HG03025 (cell line): ENCODE data around the gene ENG.
"Not testable (repeated sequence)": the region's sequence is repeated elsewhere in the genome, so short reads cannot be mapped to it uniquely, and the experiment has no call there.

ENCODE experiments used
- ATAC-seq: cut with Tn5 transposase; IDR thresholded peaks from one replicate; pipeline ENCODE4 v1.9.1; 2021; ENCODE audit warnings: mild to moderate bottlenecking, moderate library complexity; ENCODE audit not compliant: unreplicated experiment, low FRiP score

Gene ENG

DNA sequence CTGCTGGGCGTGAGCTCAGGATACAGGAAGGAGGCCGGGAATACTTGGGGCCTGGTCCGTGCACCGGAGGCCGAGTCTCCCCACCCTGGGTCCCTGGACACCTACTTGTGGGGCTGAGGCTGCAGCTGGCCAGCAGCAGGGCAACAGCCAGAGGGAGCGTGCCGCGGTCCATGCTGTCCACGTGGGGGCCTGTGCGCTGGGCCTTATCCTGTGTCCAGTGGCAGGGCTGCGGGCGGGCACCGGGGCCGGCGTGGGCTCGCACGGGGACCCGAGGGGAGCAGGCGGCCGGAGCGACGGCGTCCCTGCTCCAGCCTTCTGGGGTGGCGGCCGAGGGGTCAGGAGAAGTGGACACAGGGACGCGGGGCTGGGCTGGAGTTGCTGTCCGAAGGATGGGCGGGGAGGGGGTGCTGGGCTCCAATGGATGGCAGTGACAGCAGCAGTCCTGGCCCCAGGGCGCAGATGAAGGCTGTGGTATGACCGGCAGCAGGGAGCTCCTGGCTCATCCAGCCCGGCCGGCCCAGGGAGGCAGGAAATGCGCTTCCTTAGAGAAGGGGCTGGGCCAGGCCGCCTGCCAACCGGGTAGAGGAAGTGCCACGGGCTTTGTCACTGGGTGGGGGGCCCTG is at the start of gene ENG:
TSS of gene ENG (minus strand) at position 475 of the 623 bp plus-strand sequence. CDS start at position 172, 303 bp downstream.
- ATAC-seq, result no peak

DNA sequence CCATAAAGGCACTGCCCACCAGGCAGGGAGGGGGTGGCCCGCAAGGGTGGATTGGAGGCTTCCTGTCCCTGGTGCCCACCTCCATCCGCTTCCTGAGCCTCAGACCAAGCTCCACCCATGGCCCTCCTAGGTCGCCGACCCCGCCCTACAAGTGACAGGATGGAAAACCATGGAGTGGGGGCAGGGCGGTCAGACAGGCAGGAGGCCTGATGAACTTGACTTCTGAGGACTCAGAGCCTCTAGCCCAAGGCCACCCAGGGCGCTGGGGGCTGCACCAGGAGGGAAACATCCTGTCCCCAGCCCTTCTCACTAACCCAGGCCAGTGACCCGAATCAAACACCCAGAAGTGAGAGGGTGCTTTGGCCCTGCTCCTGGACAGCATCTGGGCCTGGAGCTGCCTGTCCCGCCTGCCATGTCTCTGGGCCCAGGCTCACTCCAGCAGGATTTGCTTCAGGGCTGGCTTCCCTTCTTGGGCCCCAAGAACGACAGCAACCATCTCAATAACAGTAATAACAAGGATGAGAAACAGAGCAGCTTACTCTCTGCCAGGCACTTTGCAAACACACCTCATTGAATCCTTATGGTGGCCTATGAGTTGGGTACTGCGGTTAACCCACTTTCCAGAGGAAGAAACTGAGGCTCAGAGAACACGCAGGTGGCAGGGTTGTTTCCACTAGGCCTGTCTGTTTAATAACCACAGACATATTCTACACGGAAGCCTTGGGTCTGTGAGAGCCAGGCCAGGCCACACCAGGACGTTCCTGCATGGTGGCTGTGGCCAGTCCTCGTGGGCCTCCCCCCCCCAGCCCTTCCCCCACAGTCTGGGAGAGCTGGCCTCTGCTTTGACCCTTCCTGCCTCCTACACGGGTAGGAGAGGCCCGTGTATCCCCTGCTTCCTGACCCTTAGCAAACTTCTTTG is 49.4 kb upstream of the ENG start:
- ATAC-seq, result no peak

DNA sequence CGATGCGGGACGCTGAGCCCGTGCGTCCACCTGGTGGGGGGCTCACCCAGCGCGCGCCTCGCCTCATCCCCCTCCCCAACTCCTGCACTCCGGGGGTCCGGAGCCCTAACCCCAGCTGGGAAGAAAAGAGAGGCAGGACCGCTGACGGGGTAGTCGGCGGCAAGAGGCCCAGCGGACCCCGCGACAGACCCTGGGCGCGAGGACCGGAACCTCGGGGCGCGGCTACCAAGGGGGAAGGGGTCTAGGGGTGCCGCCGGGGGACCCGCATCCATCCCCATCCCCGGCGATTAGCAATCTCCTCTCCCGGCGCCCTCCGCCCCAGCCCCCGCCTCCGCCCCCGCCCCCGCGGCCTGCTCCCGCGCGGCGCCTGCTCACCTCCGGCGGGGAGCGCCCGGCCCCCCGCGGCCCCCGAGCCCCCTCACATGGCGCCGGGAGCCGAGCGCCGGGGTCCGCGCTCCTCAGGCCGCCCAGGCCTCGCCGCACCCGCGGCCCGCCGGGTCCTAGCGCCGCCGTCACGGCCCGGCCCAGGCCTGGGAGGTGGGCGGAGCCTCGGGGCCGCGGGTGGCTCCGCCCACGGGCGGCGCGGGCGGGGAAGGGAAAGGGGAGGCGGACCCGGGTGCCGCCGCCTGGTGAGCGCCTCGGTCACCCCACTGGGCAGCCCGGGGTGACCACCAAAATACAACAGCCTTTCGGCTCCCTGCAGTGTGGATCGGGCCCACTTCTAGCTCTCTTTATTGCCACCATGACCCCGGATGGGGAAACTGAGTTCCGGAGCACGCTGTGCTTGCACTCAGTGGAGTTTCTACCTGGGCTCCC is 44.9 kb upstream of the ENG start, which contains the start of gene ST6GALNAC6:
TSS of gene ST6GALNAC6 (minus strand) at position 476 of the 816 bp plus-strand sequence. CDS start 1,622 bp downstream, outside the sequence.
- ATAC-seq, result peak; percentile 48

DNA sequence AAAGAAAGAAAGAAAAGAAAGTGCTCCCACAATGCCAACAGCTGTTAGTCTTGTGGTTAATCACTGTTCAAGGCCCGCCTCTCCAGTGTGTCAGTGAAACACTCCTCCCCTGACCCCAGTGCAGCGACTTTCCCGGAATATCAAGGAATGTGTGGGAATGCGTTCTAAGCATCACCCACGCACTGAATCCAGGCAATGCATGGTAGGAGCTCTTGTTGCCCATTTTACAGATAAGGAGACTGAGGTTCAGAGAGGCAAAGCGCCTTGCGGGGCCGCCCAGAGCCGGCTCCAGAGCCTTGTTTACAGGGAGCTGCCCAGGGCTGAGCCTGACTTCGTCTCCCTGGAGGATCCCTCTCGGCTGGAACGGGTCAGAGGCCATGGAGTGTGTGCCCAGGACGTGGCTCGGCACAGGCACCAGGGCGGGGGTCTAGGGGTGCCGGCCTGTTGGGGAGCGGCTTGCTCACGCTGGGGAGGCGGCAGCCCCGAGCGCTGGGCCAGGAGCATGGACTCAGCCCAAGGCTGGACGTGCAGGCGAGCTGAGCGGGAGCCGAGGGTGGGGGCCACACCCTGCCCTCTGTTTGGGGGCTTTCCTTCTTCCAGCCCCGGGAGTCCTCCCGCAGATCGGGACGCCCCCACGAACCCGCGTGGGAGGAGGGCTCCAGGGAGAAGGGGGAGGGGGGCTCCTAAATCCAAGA is 44.1 kb upstream of the ENG start:
- peak; percentile 12 for ATAC-seq

DNA sequence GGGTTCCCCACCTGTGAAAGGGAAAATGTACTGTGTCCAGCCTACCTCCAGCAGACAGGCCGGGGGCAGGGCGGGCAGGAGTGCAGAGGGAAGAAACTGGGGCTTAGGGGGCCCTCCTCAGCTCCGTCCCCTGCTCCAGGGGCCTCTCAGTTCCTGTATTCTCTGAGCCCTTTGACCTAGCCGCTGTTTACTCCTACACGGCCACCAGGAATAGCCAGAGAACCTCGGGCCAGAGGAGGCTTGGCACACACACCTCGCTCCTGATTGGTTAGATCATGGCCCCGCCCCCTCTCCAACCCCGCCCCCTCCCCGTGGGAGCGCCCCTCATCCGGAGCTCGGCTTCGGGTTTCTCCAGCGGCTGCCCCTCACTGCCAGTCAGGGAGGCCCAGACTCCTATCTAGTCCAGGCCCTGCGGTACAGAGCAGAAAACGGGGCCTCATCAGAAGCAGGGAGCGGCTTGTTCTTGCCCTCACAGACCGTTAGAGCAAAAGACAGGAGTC is 42.8 kb upstream of the ENG start:
- no peak for ATAC-seq

DNA sequence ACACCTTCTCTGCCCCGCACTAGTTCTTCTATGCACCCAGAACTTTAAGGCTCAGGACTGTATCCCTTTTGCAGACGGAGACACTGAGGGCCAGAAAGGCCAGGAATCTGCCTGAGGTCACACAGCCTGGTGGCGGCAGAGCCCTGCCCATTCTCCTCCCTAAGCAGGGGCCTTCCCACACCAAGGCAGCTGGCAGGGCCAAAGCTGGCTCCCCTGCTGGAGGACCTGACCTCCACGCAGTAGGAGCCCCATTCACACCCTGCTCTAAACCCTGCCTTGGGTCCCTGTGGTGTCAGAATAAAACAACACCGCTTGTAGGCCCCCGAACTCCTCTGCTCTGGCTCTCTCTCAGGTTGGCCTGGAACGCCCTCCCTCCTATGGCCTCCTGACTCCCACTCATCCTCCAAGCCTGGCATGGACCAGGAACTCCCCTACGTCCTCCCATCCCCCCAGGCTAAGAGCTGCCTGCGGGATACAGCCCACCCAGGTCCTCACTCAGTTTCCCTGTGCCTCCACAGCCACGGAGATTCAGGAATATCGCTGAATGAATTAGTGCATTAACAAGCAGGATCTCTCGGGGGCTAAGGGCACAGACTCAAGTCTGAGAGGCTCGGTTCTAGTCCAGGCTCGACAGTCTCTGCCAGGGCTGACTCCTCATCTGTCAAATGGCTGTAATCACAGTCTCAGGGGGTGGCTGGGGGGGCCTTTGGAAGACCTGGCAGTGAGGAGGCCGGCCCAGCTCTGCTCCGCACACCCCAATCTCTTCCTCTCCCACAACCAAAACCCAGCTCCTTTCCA is 42.1 kb upstream of the ENG start:
- ATAC-seq, result no peak

DNA sequence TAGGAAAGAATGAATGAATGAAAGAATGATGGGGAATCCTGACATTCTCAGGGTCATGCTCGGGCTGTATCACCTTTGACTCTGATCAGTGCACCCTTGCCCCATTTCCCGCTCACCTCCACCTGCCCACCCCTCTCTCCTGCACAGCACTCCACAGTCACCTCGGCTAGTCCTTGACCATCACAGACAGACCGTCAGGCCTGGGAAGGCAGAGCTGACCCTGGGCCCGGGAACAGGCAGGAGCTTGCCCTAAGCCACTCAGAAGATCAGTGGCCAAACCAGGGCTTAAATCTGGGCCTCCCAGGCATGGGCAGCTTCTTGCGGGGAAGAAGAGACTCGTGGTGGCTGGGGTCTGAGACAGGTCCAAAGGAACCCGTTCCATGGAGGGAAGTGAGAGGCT is 41.4 kb upstream of the ENG start:
- ATAC-seq, result no peak

DNA sequence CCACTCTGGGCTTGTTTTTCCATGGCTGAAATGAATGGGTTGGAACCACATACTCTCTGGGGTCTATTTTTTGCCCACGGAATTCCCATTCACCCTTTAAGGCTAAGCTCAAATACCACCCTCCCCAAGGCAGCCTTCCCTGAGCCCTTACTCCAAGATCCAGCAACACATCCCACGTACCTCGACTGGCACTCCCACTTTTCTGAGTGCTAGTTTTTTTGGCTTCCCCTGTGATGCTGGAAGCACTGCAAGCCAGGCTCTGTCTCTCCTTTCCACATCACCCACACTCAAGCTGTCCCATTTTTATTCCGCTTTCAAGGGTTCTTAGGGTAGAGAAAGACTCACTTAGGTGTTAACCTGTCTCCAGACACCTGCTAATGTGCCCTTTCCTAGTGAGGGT is 38.9 kb upstream of the ENG start:
- no peak for ATAC-seq

DNA sequence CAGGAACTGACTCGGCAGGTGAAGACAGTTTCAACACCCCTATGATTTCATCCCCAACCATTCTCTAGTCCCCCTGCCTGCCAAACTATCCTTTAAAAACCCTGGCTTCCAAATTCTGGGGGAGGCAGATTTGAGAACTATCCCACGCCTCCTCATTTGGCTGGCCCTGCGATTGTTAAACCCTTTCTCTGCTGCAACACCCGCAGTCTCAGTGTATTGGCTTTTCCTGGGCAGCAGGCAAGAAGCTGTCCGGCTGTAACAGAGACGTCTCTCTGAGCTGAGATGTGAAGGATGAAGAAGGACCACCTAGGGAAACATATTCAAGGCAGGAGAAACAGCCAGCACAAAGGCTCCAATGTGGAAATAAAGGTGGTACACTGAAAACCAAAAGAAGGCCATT is 38.4 kb upstream of the ENG start:
- no peak for ATAC-seq

DNA sequence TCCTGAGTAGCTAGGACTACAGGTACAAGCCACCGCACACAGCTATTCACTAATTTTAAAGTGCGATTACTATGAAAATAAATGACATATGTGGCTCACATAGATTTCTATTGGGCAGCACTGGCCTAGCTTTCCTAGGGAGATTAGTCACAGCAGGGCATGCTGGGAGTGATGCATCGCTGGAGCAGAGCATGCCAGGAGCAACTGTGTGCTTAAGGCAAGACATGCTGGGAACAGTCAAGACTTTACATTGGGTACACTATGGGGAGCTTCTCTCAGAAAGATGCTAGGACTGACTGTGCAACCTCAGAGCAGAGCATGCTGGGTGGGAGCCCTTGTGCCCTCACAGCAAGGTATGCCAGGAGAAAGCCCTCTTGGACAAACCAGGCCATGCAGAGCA is 35.6 kb upstream of the ENG start:
- ATAC-seq, result no peak

DNA sequence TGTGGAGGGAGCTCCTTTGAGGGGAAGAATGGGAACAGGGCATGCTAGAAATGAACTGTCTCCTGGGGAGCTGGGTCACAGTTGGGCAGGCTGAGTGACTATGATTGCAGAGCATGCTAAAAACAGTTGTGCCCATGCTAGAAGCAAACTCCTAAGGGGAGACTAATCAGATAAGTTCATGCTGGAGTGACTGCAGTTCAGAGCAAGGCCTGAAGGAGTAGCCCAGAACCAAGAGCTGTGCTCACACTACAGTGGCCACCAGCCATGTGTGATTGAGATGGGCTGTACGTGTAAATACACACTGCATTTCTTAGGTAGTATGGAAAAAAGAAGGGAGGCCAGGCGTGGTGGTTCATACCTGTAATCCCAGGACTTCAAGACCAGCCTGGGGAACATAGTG is 33.3 kb upstream of the ENG start:
- ATAC-seq, result no peak

DNA sequence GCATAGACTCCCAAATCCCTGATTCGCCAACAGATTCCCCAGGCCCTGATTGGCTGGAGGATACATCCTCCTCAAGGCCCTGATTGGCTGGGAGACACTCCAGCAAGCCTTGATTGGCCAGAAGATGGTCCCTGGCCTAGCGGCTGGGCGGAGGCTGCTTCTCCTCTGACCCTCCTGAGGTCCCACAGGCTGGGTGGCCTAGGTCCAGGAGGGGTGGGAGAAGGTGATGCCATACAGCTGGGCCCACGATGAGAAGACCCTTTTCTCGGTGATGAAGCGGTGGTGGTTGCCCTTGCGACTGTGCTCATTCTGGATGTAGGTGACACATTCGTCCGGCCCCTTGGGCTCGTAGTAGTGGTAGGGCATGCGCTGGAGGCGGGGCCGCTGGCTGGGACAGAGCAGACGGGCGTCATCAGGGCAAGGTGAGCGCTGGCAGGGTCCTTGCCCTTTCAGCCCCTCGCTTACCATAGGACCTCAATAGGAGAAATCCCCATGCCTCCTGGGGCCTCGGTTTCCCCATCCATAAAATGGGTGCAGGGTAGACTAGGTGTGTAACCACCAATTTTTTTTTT is 32.0 kb upstream of the ENG start:
- no peak for ATAC-seq

DNA sequence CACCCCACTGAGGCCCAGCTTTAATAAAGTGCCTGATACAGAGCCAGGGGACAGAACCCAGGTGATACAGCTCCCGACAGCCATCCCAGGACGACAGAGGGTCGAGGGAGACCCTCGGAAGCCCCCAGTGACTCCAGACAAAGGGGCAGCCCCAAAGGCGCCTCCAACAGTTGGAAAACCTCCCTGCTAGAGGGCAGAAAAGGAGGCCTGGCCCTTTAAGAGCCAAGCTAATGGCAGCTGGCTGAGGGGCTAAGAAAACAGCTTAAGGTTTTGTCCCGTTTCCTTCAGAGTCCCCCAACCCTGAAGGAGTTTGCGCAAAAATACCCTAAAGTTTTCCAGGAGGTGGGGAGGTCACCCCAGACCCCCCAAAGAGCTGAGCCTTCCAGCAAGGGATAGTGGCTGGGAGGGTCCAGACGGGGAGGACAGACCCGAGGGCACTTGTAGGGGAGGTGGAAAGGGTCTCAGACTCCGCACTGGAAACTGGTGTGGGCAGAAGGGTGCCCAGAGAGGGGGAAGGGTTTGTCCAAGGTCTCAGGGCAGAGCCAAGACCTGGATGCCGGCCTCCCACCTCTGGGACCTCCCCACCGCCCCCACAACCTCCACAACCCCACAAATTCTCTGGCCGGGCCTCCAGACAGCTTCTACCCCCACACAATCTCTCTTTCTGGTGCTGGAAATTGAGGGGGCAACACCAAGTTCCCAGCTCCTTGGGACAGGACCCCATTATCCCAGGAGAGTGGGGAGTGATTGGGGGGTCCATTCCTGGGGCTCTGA is 31.2 kb upstream of the ENG start:
- ATAC-seq, result no peak

DNA sequence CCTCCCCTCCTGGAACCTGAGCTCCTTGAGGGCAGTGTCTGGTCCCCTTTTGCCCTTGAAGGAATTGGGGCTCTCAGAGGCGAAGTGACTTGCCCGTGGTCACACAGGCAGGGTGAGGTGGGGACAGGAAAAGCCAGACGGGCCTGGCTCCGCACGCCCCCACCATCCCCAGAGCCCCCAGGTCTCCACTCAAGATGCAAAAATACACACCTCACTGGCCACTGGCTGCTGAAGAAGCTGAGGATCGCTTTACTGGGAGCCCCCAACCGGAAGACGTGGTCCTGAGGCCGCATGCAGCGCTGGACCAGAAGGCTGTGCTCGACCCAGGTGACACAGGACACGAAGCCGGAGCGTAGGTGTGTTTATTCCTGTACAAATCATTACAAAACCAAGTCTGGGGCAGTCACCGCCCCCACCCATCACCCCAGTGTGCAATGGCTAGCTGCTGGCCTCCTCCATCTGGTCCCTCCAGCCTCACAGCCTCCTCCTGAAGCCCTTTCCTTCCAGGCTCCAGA is 30.6 kb upstream of the ENG start:
- ATAC-seq, result no peak

DNA sequence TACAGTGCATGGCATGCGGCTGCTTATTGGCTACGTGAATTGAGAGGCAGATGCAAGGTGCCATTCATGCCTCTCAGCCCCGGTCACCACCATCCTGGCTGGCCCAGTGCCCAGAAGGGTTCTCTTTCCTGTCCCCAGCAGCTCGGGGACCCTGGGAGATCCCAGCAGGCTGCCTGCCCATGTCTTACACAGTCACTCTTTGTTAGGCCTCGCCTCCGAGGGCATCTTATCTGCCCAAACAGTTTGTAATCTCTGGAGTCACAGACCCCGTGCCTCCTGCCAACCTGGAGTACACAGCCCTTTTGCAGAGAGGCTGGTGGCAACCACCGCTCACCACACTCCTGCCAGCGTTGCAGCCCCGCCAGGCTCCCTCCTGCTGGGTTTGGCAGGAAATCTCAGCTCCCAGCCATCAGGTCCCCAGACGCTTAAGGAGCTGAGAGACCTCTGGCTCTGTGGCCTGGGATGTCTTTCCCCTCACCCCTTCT is 30.0 kb upstream of the ENG start:
- ATAC-seq, result no peak

DNA sequence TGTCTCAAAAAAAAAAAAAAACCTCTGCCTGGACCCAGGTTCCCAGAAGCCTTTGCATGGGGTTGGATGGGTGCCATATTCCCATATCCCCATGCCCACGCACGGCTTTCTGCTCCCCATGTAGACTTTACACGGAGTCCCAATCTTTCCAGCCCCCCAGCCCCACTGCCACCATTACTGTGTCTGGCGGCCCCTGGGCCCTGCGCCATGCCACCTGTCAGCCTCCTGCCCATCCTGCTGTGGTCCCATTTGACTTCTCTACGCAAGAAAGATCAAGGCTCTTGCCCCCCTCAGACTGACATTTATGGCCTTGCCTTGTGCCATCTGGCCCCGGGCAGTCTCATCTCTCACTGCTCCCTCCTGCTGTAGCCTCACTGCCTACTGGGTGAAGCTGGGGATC is 29.5 kb upstream of the ENG start:
- no peak for ATAC-seq

DNA sequence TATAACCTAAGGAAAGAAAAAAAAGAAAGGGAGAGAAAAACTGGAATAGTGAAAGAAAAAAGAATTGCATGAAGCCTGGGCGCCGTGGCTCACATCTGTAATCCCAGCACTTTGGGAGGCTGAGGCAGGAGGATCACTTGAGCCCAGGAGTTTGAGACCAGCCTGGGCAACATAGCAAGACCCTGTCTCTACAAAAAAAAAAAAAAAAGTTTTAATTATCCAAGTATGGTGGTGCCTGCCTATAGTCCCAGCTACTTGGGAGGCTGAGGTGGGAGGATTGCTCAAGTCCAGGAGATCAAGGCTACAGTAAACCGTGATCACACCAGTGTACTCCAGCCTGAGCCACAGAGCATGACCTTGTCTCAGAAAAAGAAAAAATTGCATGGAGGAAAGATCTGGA is 27.3 kb upstream of the ENG start:
- ATAC-seq, result not testable (repeated sequence)

DNA sequence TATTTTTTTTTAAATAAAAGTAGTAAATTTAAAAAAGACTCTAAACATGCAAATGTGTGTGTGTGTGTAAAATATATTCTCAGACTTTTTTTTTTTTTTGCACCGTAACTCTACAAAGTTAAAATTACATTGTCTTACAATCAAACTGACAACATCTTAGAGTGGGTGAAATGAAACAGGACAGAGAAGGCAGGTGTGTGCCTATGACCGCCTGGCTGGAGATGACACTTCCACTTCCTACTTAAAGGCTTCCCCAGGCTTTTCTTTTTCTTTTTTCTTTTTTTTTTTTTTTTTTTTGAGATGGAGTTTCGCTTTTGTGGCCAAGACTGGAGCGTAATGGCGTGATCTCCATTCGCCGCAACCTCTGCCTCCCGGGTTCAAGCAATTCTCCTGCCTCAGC is 25.7 kb upstream of the ENG start:
- no peak for ATAC-seq
